Nucleus accumbens (tissue), 56 donors: ENCODE data around the gene MAST1.
A peak's percentile ranks its signal among the peaks of the same experiment; 100 is the strongest.
"Not testable (repeated sequence)": the region's sequence is repeated elsewhere in the genome, so short reads cannot be mapped to it uniquely, and the experiment has no call there.

Source experiments
- DNase-seq, 56 donors: peaks; one replicate each; lab custom pipeline; 2025; lab: John Stamatoyannopoulos, UW

MAST1 gene

DNA sequence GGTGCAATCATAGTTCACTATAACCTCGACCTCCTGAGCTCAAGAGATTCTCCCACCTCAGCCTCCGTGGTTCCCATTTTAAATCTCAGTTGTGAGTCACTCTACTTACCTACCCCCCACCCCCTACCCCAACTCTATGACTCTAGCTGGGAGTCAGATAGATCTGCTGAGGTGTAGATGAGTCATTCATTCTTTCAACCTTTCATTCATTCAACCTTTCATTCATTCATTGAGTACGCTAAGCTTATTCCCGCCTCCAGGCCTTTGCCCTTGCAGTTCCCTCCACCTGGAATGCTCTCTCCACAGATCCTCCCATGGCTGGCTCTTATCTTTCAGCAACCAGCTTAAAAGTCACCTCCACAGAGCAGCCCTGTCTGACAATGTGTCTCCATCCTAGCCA lies 1.1 kb upstream of the MAST1 start:
- peak in 4 of 56 donors; percentile 11 to 15 (median 14) for DNase-seq

DNA sequence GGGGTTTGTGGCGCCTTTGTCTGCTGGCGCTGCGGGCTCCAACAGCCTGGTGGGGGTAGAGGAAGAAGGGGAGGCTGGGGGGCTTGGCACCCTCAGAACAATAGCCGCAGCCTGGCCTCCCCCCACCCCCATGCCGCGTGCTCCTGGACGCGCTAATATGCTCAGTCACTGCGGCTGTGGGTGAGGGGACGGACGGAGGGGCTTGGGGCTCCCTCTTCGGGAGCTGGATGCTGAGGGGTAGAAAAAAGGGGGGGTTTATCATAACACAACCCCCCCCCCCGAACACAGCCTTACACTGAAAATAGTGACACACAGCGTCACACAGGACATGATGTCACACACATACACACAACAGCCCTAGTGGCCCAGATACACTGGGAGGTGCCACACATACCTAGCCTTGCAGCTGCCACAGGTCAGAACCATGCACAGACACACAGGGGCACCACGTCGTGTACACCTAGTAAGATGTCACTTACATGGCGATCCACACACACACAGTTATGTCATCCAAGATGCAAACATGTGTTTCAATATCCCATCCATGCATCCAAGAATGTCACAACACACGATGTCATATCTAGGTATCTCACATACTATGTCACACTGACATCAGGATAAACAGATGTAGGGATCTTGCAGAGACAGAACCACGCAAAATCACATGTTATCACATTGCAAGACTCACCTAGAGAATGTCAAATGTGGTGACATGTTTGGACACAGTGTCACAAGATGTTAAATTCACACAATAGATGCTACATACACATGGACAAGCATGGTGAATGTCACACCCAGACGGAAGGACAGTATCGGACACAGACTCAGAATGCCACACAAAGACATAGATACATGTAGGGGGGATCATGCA lies 806 bp downstream of the MAST1 start:
- DNase-seq: peak in 1 of 56 donors; percentile 6

DNA sequence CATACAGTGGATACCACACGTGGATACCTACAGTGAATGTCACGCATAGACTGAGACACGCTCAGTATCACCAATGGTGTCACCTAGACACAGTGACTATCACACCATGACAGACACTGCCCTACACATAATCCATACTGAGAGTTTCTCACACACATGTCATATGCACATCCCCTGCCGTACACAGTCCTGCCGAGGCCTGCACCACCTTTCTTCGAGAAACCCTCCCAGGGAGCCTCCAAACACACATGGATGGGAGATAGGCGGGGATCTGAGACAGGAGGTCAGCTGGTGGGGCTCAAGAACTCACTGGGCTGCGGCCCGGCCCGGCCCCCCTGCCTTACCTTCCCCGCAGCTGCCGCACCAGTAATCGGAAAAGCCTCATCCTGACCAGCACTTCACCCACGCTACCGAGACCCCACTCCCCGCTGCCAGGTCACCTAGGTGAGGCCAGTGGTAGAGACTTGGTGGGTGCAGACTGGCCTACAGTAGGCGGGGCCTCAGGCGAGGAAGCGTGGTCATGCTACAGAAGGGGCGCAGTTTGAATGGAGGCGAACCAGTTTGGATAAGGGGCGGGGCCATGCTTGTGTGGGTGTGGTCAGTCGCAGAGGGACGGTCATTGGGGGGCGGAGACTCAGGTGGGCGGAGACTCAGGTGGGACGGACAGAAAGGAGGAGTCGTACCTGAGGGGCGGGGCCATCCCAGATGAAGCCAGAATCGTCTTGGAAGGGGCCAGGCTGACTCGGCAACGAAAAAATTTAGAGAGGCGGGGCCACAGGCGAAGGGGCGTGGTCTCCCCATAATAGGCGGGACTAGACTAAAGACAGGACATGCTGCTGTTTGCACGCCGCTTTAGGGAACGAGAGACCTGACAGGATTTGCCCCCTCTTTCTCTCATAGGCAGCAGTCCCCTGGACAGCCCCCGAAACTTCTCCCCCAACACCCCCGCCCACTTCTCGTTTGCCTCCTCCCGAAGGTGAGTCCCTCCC lies 2.1 kb downstream of the MAST1 start:
- peak in 17 of 56 donors; percentile 6 to 70 (median 18) for DNase-seq

DNA sequence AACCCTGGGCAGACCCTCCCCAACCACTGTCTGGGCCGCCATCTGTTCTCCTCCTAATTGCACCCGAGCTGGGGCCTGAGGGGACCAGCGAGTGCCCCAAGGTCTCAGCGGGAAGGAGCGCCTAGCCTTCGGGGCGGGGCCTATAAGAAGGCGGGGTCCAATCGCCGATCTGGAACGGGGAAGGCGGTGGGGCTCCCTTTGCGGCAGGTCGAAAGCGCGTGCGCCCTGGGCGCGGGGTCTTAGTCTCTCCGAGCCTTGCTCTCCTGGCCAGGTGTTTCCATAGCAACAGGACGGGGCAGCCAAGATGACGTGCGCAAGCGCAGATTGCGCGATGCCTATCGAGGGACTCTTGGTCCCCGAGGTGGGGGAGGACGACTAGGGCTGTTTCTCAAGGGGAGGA lies 2.8 kb downstream of the MAST1 start:
- DNase-seq: peak in 12 of 56 donors; percentile 4 to 55 (median 22)

DNA sequence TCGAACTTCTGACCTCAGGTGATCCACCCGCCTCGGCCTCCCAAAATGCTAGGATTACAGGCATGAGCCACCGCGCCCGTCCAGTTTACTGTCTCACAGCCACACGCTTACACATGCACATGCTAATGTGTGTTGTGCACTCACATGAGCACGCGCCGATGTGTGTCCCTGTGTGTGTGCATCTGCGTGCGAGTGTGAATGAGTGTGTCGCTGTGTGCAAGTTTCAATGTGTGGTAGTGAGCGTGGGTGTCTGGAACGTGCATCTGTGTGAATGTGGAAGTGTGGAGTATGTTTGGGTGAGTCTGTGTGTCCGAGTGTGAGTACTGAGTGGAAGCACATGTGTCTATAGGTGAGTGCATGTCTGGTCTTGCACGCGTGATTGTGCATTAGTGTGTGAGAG lies 4.2 kb downstream of the MAST1 start:
- no peak for DNase-seq

DNA sequence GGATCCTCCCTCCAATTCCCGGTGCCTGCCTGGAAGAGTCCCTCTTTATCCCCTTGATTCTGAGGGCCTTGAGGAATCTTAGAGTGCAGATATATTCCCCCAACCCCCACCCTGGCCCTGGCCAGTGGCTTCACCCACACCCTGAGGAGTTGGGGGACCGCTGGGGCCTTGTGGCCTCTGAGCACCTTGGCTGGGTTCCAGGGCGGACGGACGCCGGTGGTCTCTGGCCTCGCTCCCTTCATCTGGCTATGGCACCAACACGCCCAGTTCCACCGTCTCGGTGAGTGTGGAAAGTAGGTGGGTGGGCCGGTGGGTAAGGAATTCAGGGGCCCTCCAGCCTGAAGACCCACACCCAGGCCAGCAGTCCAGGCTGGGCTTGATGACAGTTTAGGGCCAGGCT lies 5.0 kb downstream of the MAST1 start:
- no peak for DNase-seq

DNA sequence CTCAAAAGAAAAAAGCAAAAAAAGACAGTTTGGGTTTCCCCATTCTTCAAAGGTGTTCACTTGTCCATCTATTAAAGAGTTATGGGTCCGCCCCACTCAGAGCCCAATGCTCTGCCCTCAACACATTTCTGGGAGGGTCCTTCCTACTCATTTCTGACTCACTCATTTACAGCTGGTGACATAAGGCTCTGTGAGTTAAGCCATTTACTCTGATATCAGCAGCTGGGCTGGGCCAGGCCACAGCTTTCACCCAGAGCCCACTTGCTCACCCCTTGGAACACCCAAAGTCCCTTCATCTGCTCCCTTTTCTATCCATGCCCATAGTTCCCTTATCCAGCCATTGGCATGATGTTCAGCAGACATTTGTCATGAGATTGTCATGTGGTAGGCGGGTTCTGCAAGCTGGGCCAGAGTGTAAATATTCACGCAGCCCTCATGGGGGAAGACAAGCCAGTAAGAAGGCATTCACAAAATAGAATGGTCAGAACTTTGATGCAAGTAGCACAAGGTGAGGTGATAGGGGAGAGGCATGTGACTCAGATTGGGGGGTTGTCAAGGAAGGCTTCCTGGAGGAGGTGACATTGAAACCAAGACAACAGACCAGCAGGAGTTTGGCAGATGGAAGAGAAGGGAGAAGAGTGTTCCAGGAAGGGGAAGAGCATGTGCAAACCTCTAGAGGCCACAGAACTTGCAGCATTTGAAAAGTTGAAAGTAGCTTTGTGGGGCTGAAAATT lies 5.9 kb downstream of the MAST1 start:
- no peak for DNase-seq

DNA sequence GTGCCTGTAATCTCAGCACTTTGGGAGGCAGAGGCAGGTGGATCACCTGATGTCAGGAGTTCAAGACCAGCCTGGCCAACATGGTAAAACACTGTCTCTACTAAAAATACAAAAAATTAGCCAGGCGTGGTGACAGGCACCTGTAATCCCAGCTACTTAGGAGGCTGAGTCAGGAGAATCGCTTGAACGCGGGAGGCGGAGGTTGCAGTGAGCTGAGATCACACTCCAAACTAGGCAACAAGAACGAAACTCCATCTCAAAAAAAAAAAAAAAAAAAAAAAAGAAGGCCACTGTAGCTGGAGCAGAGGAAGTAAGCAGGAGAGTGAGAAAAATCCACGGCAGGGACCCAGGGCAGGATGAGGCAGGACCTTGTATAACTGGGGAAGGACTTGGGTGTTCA lies 8.3 kb downstream of the MAST1 start:
- DNase-seq: not testable (repeated sequence)

DNA sequence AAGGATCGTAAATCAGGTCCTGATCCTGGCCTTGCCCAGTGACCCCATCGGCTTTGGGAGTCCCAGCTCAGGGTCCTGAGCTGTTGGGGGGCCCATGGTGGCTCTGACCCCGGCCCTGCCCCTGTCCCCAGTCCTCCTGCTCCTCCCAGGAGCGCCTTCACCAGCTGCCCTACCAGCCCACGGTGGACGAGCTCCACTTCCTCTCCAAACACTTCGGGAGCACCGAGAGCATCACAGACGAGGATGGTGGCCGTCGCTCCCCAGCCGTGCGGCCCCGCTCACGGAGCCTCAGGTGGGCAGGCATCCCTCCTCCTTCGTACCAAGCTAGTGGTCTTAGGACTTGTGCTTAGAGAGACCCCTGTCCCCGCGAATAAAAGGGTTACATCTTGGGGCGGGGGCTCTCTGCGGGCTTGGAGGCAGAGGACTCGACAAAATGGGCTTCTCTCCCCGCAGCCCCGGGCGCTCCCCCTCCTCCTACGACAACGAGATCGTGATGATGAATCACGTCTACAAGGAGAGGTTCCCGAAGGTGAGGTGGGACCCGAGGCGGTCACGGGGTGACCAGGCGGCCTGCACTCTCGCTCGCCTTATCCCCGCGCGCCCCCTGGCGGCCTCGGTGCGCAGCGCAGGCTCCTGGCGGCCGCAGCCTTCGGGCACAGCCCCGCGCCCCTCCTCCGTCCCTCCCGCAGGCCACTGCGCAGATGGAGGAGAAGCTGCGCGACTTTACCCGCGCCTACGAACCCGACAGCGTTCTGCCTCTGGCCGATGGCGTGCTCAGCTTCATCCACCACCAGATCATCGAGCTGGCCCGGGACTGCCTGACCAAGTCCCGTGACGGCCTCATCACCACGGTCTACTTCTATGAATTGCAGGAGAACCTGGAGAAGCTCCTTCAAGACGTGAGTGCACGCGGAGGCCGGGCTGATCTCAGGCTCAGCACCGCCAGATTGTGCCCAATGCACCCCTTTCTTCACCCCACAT lies 9.1 kb downstream of the MAST1 start:
- DNase-seq: peak in 51 of 56 donors; percentile 6 to 91 (median 66)

DNA sequence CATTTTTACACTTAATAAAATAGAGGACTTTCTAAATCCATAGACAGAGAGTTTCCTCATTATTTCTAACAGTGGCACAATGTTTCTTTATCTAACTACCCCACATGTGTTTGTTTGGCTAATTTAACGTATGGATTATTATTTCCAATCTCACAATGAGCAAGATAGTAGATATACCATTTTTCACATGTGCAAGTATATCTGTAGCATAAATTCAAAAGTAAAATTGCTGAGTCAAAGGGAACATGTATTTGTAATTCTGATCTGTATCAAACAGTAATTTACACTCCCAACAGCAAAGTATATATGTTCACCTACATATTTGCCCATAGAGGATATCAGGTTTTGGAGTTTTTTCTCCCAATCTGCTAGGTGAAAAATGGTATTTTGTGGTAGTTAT lies 18.3 kb downstream of the MAST1 start:
- DNase-seq: no peak

DNA sequence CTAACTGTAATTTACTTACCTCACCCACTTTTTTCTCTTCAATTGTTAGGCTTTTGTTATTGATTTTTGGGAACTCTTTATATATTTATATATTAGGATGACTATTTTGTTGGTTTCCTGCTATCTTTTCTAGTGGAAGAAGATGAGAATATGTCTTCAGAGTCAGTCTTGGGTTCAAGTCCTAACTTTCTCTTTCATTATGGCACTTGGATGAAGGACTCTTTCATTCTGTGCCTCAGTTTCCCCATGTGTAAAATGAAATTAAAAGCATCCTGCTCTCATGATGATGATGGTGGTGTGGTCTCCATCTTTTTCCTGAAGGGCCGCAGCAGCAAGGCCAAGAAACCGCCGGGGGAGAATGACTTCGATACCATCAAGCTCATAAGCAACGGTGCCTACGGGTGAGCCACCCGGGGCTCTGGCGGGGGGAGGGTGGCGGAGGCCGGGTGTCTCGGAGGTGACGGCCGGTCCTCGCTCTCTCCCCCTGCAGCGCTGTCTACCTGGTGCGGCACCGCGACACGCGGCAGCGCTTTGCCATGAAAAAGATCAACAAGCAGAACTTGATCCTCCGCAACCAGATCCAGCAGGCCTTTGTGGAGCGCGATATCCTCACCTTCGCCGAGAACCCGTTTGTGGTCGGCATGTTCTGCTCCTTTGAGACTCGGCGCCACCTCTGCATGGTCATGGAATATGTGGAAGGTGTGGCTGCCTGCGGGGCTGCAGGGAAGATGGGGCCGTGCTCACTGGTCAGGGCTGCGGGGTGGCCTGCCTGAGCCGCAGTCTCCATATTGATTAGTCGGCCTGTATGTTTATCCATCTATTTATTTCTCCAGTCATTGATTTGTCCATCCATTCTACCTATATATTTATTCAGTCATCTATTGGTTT lies 20.0 kb downstream of the MAST1 start:
- no peak for DNase-seq

DNA sequence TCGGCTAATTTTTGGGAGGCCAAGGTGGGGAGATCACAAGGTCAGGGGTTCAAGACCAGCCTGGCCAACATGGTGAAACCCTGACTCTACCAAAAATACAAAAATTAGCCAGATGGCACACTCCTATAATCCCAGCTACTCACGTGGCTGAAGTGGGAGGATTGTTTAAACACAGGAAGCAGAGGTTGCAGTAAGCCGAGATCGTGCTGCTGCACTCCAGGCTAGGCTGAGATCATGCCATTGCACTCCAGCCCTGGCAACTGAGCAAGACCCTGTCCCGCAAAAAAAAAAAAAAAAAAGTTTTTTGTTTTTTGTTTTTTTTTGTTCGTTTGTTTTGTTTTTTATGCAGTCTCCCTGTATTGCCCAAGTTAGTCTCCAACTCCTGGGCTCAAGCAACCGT lies 21.2 kb downstream of the MAST1 start:
- no peak for DNase-seq

DNA sequence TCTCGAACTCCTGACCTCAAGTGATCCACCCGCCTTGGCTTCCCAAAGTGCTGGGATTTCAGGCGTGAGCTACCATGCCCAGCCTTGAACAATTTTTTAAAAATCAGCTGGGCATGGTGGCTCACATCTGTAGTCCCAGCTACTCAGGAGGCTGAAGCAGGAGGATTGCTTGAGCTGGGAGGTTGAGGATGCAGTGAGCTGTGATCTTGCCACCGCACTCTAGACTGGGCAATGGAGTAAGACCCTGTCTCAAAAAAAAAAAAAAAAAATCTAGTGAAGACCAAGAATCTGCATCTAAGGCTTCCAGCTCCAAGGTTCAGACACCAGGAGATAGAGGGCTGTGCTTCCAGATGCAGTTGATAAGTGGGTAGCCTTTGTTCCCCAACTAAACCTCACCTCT lies 25.8 kb downstream of the MAST1 start:
- no peak for DNase-seq

DNA sequence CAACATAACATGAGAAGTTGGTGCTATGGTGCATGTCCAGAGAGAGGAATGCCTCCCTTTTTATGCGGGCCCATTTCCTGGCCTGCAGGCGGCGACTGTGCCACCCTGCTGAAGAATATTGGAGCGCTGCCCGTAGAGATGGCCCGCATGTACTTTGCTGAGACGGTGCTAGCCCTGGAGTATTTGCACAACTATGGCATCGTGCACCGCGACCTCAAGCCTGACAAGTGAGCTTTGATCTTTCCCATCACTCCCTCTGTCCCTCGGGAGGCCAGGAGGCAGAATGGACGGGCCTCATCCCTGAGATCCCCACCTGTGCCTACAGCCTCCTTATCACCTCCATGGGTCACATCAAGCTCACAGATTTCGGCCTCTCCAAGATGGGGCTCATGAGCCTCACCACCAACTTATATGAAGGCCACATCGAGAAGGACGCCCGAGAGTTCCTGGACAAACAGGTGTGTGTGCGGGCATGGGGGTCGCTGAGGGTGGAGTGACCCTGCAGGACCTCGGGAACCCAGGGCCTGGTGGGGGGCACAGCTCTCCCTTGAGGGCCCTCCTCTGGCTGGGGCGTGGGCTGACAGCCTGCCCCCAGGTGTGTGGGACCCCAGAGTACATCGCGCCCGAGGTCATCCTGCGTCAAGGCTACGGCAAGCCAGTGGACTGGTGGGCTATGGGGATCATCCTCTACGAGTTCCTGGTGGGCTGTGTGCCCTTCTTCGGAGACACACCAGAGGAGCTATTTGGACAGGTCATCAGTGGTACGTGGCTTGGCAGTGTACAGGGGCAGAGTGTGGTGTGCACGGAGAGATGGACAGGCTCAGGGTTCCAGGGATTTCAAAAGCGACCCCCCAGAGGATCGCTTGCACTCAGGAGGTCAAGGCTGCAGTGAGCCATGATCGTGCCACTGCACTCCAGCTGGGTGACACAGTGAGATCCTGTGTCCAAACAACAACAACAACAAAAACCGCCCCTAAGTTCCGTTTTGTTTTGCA lies 26.7 kb downstream of the MAST1 start:
- DNase-seq: no peak

DNA sequence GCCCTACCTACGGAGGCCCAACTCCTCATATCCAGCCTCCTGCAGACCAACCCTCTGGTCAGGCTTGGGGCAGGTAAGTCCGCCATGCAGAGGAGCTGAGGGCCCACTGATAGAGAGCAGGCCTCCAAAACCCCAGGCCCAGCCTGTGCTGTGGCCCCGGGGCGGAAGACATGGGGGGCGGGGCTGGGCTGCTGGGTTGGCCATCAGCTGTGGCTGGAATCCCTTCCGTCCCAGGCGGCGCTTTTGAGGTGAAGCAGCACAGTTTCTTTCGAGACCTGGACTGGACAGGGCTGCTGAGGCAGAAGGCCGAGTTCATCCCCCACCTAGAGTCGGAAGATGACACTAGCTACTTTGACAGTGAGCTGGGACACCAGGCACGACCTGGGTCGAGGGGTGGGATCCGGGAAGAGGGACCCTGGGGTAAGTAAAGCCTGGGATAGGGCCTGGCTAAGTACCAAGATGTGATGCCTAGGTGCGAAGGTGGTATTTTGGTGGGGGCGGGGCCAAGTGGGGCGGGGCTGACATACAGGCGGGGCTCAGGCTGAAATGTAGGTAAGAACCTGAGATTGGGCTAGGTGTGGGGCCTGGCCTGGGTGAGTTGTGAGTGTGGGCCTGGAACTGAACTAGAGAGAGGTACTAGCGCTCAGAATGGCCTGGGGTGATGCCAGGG lies 27.6 kb downstream of the MAST1 start:
- DNase-seq: no peak

DNA sequence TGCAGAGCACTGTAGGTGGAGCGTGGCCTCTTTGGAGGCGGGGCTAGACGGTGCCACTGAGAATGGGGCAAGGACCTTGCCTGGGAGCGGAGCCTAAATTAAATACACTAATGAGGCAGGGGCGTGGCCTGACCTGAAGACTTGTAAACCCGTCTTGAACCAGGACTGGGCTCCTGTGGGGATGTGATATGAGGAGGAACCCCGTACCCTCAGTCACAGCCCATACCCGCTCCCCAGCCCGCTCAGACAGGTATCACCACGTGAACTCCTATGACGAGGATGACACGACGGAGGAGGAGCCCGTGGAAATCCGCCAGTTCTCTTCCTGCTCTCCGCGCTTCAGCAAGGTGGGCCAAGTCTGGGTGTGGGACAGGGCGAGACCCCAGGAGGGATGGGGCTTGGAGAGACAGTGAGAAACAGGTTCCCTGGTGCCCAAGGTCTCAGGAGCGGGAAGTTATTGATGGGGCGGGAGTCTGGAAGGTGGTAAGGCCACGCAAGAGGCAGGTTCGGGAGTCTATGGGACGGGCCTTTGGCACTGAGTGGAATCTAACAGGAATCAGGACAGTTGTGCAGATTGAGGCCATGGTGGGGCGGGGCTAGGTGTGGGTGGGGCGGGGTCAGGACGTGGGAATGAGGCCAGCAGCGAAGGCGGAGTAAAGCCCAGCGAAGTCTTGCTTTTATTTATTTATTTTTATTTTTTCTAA lies 28.3 kb downstream of the MAST1 start:
- DNase-seq: no peak
